Measurements from ENCODE around the gene PCED1A.

GRCh38 chr20:2847802-2848201 lies 7.3 kb upstream of the PCED1A start:
- TF ChIP-seq CTCF (IDR thresholded peaks at IDR 0.05; ENCODE audit: low read depth, low read length, poor library complexity, severe bottlenecking) (no peak), EZH2phosphoT487 (IDR thresholded peaks at IDR 0.05; ENCODE audit: borderline replicate concordance, low read length) (no peak)

Measured in DOHH2 (cell line).